Lower leg skin (tissue), 4 donors: ENCODE results near the gene RASL10B. TPM values are rescaled to one million over a fixed set of nuclear protein-coding genes. Genes with fewer than 3 reads are reported as not detected.

Experiments used
- DNase-seq, 2 donors: peaks; one replicate each; pipeline ENCODE4 v3.0.0-alpha.2; 2019; ENCODE audit warnings: low spot score in 2 of 2
- H3K4me3 ChIP-seq: fragments of 200-600 bp; sonication (generic); 2 replicates; pipeline ENCODE4 v1.5.1; 2017; ENCODE audit warnings: mild to moderate bottlenecking, low read depth; ENCODE audit not compliant: poor library complexity, severe bottlenecking
- POLR2A ChIP-seq, 2 donors: fragments of 450-650 bp; IDR thresholded peaks; one replicate each; pipeline ENCODE4 v1.6.1; 2016 to 2017; ENCODE audit warnings: antibody characterized with exemption in 2 of 2, mild to moderate bottlenecking in 1 of 2, moderate library complexity in 1 of 2
- WGBS, 2 donors: methylation state at CpG; one replicate each; pipeline ENCODE4 v1.1.5; 2018; 5-methylcytosine and 5-hydroxymethylcytosine counted together
- intact Hi-C: fragments of 100-400 bp; cut with DNase I; formaldehyde crosslinking; loops from one replicate; pipeline ENCODE4 v1.15.0; 2023; ENCODE audit warnings: low total_unique reads
- total RNA-seq, 4 donors: library from RNA; depleted of rRNA; stranded (reverse); fragments of >200 nt; gene quantifications; one replicate each; pipeline ENCODE4 v1.1.0, GENCODE V29; 2016
- TF ChIP-seq, protein P1 (sequence below), 3 donors: fragments of 450-650 bp; IDR thresholded peaks; one replicate each; pipeline ENCODE4 v1.5.1; 2016; ENCODE audit warnings: antibody characterized with exemption in 3 of 3, mild to moderate bottlenecking in 3 of 3, moderate library complexity in 2 of 3

Gene RASL10B
- total RNA-seq, 4 donors from 2014 or later, result 0.66 to 2.4 (median 1.5) TPM

DNA sequence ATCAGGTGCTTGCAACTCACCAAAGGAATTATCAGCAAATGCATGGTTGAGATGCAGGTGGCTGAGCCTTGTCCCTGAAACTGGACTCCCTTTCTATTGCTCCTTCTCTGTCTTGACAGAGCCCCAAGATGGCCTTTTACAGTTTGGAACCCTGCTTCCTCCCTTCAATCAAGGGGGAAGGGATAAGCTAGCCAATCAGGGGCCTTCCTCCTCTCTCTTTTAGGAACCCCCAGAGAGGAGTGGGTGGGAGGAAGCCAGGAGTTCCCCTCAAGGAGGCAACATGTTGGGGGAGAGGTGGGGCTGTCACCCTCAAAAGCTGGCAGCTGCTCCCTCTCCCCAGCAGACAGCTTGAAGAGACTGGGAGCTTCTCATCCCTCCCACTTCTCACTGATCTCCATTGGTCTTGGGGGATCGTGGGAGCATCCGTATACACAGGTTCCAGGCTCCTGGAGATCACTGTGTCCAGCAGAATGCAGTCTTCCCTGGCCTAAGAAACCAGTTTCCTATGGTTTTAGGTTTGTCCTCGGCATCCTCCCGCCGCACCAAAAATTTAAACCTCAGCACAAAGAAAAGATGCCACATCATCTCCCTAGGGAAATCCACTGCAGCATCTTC, 7.2 kb downstream of the RASL10B start:
- TF ChIP-seq, protein P1, sequence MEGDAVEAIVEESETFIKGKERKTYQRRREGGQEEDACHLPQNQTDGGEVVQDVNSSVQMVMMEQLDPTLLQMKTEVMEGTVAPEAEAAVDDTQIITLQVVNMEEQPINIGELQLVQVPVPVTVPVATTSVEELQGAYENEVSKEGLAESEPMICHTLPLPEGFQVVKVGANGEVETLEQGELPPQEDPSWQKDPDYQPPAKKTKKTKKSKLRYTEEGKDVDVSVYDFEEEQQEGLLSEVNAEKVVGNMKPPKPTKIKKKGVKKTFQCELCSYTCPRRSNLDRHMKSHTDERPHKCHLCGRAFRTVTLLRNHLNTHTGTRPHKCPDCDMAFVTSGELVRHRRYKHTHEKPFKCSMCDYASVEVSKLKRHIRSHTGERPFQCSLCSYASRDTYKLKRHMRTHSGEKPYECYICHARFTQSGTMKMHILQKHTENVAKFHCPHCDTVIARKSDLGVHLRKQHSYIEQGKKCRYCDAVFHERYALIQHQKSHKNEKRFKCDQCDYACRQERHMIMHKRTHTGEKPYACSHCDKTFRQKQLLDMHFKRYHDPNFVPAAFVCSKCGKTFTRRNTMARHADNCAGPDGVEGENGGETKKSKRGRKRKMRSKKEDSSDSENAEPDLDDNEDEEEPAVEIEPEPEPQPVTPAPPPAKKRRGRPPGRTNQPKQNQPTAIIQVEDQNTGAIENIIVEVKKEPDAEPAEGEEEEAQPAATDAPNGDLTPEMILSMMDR (IDR thresholded peaks at IDR 0.05), result no peak
- TF ChIP-seq POLR2A (IDR thresholded peaks at IDR 0.05), result no peak
- peak in 1 of 2 donors; percentile 76 for DNase-seq
- 89% methylated on average over 5 of the region's 5 CpGs for WGBS, 2 donors
- intact Hi-C loops, result no loop called here
- H3K4me3 ChIP-seq, result no peak overlapping the region

DNA sequence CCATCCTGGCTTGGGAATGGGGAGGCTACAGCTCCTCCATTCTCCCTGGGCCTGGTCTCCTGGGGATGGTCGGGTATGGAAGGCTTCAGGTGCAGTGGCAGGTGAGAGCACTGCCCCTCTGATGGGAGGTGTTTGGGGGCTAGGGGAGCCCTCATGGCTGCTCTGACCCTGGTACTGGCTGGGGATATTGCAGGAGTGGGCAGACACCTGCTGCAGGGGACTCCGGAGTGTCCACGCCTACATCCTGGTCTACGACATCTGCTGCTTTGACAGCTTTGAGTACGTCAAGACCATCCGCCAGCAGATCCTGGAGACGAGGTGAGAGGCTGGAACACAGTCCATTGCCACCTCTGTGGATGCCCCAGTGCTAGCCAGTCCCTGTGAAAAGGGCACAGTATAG, 8.8 kb downstream of the RASL10B start:
- peak in 1 of 2 donors; percentile 68 for DNase-seq
- intact Hi-C loops, result no loop called here
- H3K4me3 ChIP-seq, result no peak overlapping the region
- TF ChIP-seq, protein P1 (IDR thresholded peaks at IDR 0.05), result no peak
- no peak for TF ChIP-seq POLR2A (IDR thresholded peaks at IDR 0.05)
- WGBS, 2 donors, result 88 to 94% methylated on average over 6 to 7 of the region's 7 CpGs

DNA sequence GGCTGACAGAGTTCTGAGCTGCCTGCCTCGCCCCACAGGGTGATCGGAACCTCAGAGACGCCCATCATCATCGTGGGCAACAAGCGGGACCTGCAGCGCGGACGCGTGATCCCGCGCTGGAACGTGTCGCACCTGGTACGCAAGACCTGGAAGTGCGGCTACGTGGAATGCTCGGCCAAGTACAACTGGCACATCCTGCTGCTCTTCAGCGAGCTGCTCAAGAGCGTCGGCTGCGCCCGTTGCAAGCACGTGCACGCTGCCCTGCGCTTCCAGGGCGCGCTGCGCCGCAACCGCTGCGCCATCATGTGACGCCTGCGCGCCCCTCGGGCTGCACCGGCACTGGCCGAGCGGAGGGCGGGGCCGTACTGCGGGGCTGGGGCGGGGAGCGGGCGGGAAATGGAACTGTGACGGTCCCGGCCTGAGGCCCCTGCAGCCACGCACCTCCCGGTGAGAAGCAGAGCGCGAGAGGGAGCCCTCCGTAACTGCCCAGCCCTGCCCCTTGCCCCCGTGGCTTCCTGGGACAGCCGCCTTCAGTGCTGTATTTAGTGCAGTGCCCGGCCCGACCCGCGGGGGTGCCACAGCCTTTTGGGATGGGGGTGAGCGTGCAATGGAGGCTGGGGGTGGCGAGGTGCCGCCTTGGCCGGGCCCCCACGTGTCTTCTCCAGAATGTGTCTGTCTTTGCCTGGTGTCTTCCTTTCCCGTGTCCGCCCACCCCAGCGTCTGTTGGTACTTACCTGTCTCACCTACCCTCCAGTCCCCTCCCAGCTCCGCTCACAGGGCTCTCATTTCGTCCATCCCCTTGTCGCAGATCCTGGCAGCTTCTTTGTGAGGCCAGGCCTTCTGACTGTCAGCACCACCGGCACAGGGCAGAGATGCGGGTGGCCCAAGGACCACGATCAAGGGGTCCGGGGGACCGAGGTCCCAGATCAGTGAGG, 9.8 kb downstream of the RASL10B start:
- 18 to 19% methylated on average over 30 to 70 of the region's 73 CpGs for WGBS, 2 donors
- H3K4me3 ChIP-seq, result no peak overlapping the region
- intact Hi-C loops, result no loop called here
- TF ChIP-seq, protein P1 (IDR thresholded peaks at IDR 0.05), result no peak
- TF ChIP-seq POLR2A (IDR thresholded peaks at IDR 0.05), result no peak
- DNase-seq, result peak in 1 of 2 donors; percentile 81

DNA sequence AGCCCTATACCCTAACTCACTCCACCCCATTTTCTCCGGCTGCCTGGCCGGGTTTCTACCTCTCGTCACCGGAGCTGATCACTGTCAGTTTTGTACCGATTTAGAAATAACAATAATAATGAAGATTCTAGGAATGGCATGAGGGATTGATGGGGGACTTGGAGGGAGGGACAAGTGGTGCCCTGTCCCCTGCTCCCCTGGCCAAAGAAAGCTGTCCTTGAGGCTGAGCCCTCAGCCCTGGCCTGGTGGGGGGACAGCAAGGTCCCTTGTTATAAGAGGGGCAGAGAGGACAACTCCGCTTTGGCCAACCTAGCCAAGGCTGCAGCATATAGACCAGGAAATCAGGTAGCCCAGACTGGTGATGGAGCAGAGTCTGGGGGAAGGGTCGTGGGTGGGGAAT, 11.1 kb downstream of the RASL10B start:
- 67 to 68% methylated on average over 7 of the region's 7 CpGs for WGBS, 2 donors
- intact Hi-C loops, result no loop called here
- DNase-seq, result peak in 1 of 2 donors; percentile 71
- H3K4me3 ChIP-seq, result no peak overlapping the region
- TF ChIP-seq, protein P1 (IDR thresholded peaks at IDR 0.05), result no peak
- no peak for TF ChIP-seq POLR2A (IDR thresholded peaks at IDR 0.05)

DNA sequence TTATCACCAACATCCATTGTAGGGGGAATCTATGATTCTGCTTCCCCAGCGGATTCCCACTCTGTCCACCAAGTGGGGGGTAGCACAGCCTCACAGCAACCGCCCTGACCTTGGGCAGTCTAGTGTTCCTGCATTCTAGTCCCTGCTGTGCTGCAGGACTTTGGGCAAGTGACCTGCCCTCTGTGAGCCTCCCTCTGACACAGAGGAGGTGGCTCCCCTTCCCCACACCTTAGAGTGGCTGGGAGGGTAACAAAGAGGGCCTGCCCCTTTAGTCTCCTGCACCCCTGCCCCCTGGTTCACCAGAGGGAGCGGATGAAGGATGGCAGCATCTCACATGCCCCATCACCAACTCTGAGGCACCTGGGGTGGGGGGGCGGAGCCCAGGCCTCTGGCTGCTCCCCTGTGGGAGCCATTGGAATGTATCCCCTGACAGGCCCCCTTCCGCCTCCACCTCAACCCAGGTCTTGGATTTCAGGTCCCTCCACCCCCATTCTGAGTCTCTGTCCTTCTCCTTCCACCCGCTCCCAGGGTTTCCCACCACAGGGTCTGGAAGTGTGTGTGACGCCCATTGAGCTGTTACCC, 11.5 kb downstream of the RASL10B start:
- H3K4me3 ChIP-seq, result no peak overlapping the region
- peak in 1 of 2 donors; percentile 53 for DNase-seq
- intact Hi-C loops, result no loop called here
- WGBS, 2 donors, result 76 to 82% methylated on average over 7 of the region's 7 CpGs
- no peak for TF ChIP-seq POLR2A (IDR thresholded peaks at IDR 0.05)
- TF ChIP-seq, protein P1 (IDR thresholded peaks at IDR 0.05), result no peak
